Adipocyte (in vitro differentiated cells): ENCODE results near the gene PDE6G.
"Not testable (repeated sequence)": the region's sequence is repeated elsewhere in the genome, so short reads cannot be mapped to it uniquely, and the experiment has no call there.

Experiments
- DNase-seq: peaks from one replicate; pipeline ENCODE4 v3.0.0-alpha.2; 2015; ENCODE audit warnings: low read depth
- H3K27me3 ChIP-seq: replicated peaks from 2 replicates; pipeline ENCODE4 v1.7.0; 2013; ENCODE audit warnings: mild to moderate bottlenecking, low read length, moderate library complexity; ENCODE audit not compliant: control insufficient read depth, insufficient read depth
- H3K36me3 ChIP-seq: 2 replicates; pipeline ENCODE4 v1.7.0; 2013; ENCODE audit warnings: low read length, mild to moderate bottlenecking, moderate library complexity; ENCODE audit not compliant: control insufficient read depth, insufficient read depth, severe bottlenecking
- H3K4me1 ChIP-seq: 2 replicates; pipeline ENCODE4 v1.7.0; 2013; ENCODE audit warnings: mild to moderate bottlenecking, low read length, moderate library complexity; ENCODE audit not compliant: control insufficient read depth, insufficient read depth
- H3K4me3 ChIP-seq: 2 replicates; pipeline ENCODE4 v1.7.0; 2013; ENCODE audit warnings: mild to moderate bottlenecking, low read length, moderate library complexity
- H3K9ac ChIP-seq: 2 replicates; pipeline ENCODE4 v1.7.0; 2013; ENCODE audit warnings: mild to moderate bottlenecking, low read length, moderate library complexity
- H3K9me3 ChIP-seq: 2 replicates; pipeline ENCODE4 v1.7.0; 2013; ENCODE audit warnings: mild to moderate bottlenecking, low read length, moderate library complexity; ENCODE audit not compliant: control insufficient read depth

The PDE6G gene

DNA sequence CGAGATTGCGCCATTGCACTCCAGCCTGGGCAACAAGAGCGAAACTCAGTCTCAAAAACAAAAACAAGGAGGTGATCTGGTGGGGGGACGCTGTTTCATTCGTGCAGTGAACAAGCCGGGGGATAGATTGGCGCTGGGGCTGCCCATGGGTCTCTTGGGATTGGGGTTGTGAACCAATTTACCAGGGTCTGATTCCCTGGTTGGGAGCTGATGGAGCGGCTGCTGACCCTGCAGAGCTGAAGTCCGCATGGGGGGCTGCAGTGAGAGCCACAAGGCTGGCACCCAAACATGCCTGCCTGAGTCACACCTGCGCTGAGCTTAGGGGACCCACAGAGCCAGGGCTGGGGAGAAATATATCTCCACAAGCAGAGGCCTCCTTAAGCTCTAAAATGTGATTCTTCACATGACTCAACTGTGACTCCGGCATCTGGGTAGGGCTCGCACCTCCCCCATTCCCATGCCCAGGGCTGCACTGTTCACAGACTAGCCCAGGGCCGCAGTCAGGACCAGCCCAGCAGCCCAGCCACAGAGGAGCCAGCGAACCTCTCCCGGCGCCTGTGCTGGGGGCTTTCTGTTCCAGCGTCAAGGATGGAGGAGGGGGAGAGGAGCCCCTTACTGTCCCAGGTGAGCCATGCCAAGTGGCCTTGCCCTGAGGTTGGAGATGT, 14.4 kb downstream of the PDE6G start:
- peaks cover 4% of the 10 kb centered on the region for H3K27me3 ChIP-seq
- peak; percentile 62 for DNase-seq
- H3K36me3 ChIP-seq: no peaks in the 10 kb centered on the region
- H3K4me1 ChIP-seq: peaks cover 3% of the 10 kb centered on the region
- H3K9ac ChIP-seq: no peak overlapping the region
- H3K9me3 ChIP-seq: no peaks in the 10 kb centered on the region
- no peak overlapping the region for H3K4me3 ChIP-seq

- H3K36me3 ChIP-seq: no peaks in the 10 kb centered on the region
- no peaks in the 10 kb centered on the region for H3K9me3 ChIP-seq
- no peaks in the 10 kb centered on the region for H3K27me3 ChIP-seq
- DNase-seq: no peak
- H3K4me3 ChIP-seq: no peak overlapping the region
- peaks cover 11% of the 10 kb centered on the region for H3K4me1 ChIP-seq
- no peak overlapping the region for H3K9ac ChIP-seq
Observed at GRCh38 chr17:81640011-81640410, 16.3 kb downstream of the PDE6G start.

DNA sequence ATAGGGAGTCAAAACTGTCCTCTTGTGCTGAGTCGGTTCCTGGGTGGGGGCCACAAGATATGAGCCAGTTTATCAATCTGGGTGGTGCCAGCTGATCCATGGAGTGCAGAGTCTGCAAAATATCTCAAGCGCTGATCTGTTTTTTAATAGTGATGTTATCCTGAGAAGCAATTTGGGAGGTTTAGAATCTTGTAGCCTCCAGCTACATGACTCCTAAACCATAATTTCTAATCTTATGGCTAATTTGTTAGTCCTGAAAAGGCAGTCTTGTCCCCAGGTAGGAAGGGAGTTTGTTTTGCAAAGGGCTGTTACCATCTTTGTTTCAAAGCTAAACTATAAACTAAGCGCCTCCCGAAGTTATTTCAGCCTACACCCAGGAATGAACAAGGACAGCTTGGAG, 17.7 kb downstream of the PDE6G start:
- Histone ChIP-seq H3K4me1 (peaks cover 11% of the 10 kb centered on the region), H3K4me3 (no peak overlapping the region), H3K9ac (no peak overlapping the region)

DNA sequence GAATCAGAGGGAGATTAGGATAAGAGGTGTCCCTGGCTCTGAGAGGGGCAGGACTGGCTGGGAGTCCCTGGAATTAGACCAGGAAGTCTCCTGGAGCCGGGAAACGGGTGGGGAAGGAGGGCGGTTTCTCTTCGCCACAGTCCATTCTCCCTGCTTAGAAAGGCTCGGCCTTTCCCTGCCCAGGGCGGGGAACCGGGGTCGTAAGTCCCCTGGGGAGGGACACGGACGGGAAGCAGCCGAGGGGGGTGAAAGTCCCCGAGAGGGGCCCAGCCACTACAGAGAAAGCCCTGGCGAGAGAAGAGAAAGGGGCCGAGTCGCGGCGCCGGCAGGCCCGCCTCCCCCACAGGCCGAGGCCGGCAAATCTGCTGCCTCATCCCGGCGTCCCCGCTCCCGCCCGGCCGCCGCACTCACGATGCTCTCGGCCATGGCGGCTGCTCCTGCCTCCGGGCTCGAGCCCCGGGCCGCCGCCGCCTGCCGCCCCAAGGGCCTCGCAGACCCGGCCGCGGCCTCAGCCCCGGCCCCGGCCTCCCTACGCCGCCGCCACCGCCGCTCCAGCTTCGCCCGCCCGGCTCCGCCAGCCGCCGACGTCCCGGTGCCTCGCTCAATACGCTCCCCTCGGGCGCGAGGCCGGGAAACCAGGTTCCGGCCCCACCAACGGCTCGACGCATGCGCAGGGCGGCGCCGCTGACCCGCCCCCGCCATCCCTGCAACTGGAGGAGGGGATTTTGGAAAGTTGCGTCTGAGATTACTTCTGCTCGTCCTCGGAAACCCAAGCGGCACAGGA, 19.6 kb downstream of the PDE6G start, which contains the start of the genes NPLOC4 and TSPAN10:
TSS of gene NPLOC4 (minus strand) at position 608 of the 784 bp plus-strand sequence. CDS start at position 426, 182 bp downstream.
TSS of gene TSPAN10 (plus strand) at position 692 of the 784 bp plus-strand sequence. CDS start 5,217 bp downstream, outside the sequence.
- DNase-seq: peak; percentile 94
- H3K4me3 ChIP-seq: peak within 1 kb of the TSS; percentile 91
- peaks cover 11% of the 10 kb centered on the region for H3K4me1 ChIP-seq
- H3K9ac ChIP-seq: peak within 1 kb of the TSS; percentile 93
- peaks cover 3% of the 10 kb centered on the region for H3K36me3 ChIP-seq
- no peaks in the 10 kb centered on the region for H3K9me3 ChIP-seq
- no peaks in the 10 kb centered on the region for H3K27me3 ChIP-seq

More for the DNA sequence above, 17.7 kb downstream of the PDE6G start:
- Histone ChIP-seq H3K9me3 (no peaks in the 10 kb centered on the region), H3K27me3 (no peaks in the 10 kb centered on the region), H3K36me3 (no peaks in the 10 kb centered on the region)
- DNase-seq: no peak

- peaks cover 3% of the 10 kb centered on the region for H3K36me3 ChIP-seq
- DNase-seq: no peak
- H3K27me3 ChIP-seq: no peaks in the 10 kb centered on the region
- H3K4me1 ChIP-seq: peaks cover 11% of the 10 kb centered on the region
- peak overlapping the region; percentile 91 for H3K4me3 ChIP-seq
- H3K9ac ChIP-seq: peak overlapping the region; percentile 93
- no peaks in the 10 kb centered on the region for H3K9me3 ChIP-seq
Observed at GRCh38 chr17:81635973-81636504, 20.3 kb downstream of the PDE6G start.

DNA sequence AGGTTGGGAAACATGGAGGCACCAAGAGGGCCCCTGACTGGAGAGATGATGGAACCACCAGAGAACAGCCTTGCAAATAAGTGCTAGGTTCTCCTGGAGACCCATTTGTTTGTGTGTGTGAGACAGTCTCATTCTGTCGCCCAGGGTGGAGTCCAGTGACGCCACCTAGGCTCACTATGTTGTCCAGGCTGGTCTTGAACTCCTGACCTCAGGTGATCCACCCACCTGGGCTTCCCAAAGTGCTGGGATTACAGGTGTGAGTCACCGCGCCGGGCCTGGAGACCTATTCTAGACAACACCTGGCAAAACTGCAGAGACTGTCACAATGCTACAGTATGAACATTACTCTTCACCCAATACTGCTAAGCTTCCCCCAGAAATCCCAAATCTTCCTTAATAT, 20.9 kb downstream of the PDE6G start:
- Histone ChIP-seq H3K9ac (peak overlapping the region; percentile 93), H3K4me3 (peak overlapping the region; percentile 91), H3K36me3 (peaks cover 3% of the 10 kb centered on the region), H3K9me3 (no peaks in the 10 kb centered on the region), H3K27me3 (no peaks in the 10 kb centered on the region), H3K4me1 (peaks cover 11% of the 10 kb centered on the region)
- no peak for DNase-seq

GRCh38 chr17:81631482-81631881, 24.9 kb downstream of the PDE6G start:
- H3K9me3 ChIP-seq: no peaks in the 10 kb centered on the region
- H3K36me3 ChIP-seq: peaks cover 37% of the 10 kb centered on the region
- H3K27me3 ChIP-seq: no peaks in the 10 kb centered on the region
- no peak overlapping the region for H3K4me3 ChIP-seq
- no peak for DNase-seq
- H3K4me1 ChIP-seq: peaks cover 8% of the 10 kb centered on the region
- H3K9ac ChIP-seq: no peak overlapping the region

- H3K4me3 ChIP-seq: no peak overlapping the region
- H3K36me3 ChIP-seq: peaks cover 49% of the 10 kb centered on the region
- H3K9ac ChIP-seq: no peak overlapping the region
- H3K4me1 ChIP-seq: peaks cover 1% of the 10 kb centered on the region
- DNase-seq: no peak
- no peaks in the 10 kb centered on the region for H3K27me3 ChIP-seq
- no peaks in the 10 kb centered on the region for H3K9me3 ChIP-seq
Observed at GRCh38 chr17:81630274-81630673, 26.1 kb downstream of the PDE6G start.

- Histone ChIP-seq H3K9ac (no peak overlapping the region), H3K27me3 (no peaks in the 10 kb centered on the region), H3K4me3 (no peak overlapping the region), H3K4me1 (peaks cover 12% of the 10 kb centered on the region), H3K9me3 (no peaks in the 10 kb centered on the region), H3K36me3 (peaks cover 76% of the 10 kb centered on the region)
- no peak for DNase-seq
Observed at GRCh38 chr17:81621494-81622130, 34.7 kb downstream of the PDE6G start.

DNA sequence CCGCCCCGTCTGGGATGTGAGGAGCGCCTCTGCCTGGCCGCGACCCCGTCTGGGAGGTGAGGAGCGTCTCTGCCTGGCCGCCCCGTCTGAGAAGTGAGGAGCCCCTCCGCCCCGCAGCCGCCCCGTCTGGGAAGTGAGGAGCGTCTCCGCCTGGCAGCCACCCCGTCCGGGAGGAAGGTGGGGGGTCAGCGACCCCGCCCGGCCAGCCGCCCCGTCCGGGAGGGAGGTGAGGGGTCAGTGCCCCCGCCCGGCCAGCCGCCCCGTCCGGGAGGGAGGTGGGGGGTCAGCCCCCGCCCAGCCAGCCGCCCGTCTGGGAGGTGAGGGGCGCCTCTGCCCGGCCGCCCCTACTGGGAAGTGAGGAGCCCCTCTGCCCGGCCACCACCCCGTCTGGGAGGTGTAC, 38.0 kb downstream of the PDE6G start:
- H3K4me3 ChIP-seq, H3K9me3 ChIP-seq, DNase-seq, H3K27me3 ChIP-seq, H3K9ac ChIP-seq: not testable (repeated sequence)
- peaks cover 58% of the 10 kb centered on the region for H3K36me3 ChIP-seq
- peaks cover 36% of the 10 kb centered on the region for H3K4me1 ChIP-seq

- DNase-seq: no peak
- peaks cover 61% of the 10 kb centered on the region for H3K36me3 ChIP-seq
- H3K27me3 ChIP-seq: no peaks in the 10 kb centered on the region
- H3K9ac ChIP-seq: no peak overlapping the region
- no peaks in the 10 kb centered on the region for H3K9me3 ChIP-seq
- H3K4me1 ChIP-seq: peaks cover 34% of the 10 kb centered on the region
- H3K4me3 ChIP-seq: no peak overlapping the region
Observed at GRCh38 chr17:81616877-81617276, 39.5 kb downstream of the PDE6G start.
